HG02943 (cell line): Measurements from ENCODE around the gene SURF2.

ENCODE experiments used
- ATAC-seq: cut with Tn5 transposase; IDR thresholded peaks from one replicate; pipeline ENCODE4 v1.9.1; 2021; ENCODE audit warnings: mild to moderate bottlenecking, low read depth, moderate library complexity; ENCODE audit not compliant: unreplicated experiment

SURF2 gene

DNA sequence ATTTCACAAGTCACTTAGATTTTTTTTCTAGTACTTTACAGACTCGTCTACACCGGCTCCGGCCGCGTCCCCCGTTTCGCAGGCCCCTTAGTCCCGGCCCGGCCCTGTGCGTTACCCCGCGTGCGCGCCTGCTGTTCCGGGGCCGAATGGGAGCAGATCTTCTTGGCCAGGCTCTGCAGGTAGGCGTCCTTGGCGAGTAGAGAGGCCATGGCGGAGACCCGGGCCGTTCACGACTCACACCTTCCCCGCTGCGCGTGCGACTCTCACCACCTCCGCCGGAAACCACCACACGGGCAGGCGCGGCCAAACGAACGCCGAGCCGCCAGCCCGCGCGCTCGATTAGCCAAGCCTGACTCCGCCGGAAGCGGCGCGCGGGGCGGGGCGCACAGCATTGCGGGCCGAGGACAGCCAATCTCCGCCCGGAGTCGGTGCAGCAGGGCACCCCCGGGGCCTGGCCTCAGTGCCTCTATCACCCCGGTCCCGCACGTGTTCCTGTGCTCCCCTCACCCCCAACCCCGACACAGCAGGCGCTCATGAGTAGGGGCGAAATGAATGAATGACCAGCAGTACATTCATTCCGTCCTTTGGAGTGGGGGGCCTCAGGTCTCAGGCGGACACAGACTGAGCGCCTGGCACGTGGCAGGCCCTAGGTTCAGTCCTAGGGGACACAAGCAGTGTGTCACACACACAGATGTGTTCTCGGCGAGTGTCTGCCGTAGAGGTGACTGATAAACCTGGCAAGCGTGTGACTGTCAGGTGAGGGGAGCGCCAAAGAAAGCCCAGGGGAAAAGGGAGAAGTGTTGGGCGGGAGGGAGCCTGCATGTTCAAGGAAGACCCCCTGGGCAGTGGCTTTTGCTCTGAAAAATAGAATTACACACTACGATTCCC, 20.2 kb upstream of the SURF2 start, which contains the start of gene SURF6:
TSS of gene SURF6 (minus strand) at position 265 of the 888 bp plus-strand sequence. CDS start at position 209, 56 bp downstream.
- peak; percentile 81 for ATAC-seq

- no peak for ATAC-seq
Observed at GRCh38 chr9:133339641-133340040, 16.7 kb upstream of the SURF2 start.

- ATAC-seq: no peak
Observed at GRCh38 chr9:133340256-133340655, 16.1 kb upstream of the SURF2 start.

- ATAC-seq: no peak
Observed at GRCh38 chr9:133340916-133341315, 15.4 kb upstream of the SURF2 start.

DNA sequence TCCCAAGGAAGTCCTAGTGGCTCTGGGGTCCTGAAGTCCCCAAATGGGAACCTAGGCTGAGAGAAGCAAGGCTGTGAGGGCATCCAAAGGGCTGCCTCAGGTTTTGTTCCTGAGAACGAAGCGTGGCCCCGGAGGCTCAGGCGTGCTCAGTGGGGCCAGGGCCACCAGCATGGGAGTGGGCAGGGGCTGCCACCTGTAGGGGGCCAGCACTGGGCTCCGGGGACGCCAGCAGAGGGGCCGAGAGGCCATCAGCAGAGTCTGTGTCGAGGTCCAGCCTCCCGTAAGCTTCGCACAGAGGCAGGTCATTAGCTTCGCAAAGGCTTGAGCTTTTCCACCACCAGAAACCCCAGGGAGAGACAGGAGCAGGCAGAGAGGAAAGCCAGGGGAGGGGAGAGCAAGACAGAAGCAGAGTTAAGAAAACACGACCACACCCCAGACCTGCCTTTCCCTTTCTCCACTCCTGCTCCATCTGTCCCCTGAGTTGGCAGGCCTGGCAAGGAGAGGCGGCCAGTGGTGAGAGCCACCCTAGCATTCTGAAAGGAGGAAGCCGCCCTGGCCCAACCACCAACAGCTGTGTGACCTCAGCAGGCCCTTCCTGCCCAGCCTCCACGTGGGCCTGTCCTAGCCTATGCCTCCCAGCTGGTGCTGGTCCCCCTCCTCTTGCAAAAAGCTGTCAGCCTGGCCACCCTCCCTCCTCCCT, 14.8 kb upstream of the SURF2 start:
- no peak for ATAC-seq

GRCh38 chr9:133342069-133342406, 14.3 kb upstream of the SURF2 start:
- ATAC-seq: no peak

DNA sequence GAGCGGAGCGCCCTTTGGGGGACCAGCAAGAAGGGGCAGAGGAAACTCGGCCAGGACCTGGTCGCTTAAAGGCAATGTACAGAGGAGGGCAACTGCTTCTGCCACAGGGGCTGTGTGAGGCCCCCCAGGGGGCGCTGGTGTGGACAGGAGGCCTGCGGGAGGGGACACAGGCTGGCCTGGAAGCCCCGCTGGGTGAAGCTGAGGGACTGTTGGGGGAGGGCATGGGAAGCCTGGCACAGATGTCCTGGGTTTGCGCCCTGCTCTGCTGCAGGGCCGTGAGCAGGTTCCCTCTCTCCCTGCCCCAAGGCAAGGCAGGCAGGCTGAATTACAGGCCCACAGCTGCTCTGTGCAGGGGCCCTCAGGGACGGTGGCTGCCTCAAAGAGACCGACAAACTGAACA, 13.8 kb upstream of the SURF2 start:
- no peak for ATAC-seq

GRCh38 chr9:133344071-133344470, 12.3 kb upstream of the SURF2 start:
- no peak for ATAC-seq

GRCh38 chr9:133344979-133345378, 11.4 kb upstream of the SURF2 start:
- ATAC-seq: no peak

DNA sequence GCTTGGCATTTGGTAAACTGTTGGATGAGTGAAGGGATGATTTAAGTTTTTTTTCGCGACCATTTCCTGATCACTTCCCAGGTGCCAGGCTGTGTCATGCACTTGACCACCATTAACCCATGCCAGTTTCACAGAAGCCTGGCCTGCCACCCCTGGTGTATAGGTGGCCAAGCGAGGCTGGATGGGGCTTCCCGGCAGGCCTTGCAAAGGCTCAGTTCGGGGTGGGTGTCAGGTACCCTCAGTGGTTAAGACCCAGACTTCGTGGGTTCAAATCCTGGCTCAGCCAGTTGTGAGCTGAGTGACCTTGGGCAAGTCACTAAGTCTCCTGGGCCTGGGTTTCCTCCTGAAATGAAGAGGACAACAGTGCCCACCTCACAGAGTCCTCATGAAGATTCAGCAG, 10.8 kb upstream of the SURF2 start:
- ATAC-seq: no peak

DNA sequence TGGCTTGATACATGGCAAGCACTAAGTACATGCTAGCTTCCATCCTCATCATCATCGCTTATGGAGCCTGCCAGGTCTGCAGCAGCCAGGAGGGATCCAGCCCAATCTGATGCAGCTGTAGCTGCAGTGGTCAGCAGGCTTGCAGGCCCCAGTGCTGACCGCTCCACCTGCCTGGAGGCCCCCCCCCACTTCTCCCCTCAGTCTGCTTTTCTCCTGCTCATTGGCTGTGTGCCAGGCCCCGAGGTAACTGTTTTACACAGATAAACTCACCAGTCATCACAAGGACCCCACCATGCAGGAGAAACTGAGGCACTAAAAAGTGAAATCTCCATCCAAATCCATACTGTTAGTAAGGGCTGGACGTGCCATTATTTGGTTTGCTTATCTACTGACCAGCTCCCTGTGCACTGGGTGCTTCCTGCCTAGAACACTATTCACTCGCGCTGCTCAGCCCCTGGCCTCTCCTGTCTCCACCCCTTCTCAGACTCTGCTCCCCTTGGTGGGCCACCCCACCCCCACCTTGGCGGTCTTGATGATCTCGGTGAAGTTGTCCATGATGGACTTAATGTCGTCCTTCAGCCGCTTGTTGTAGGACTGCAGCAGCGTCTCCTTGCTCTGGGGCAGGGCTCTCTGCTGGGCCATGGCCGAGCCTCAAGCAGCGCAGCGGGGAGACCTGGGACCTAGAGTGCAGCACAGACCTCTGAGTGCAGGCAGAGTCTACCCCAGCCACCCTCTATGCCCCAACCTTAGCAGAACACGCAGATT, 10.1 kb upstream of the SURF2 start:
- ATAC-seq: no peak

GRCh38 chr9:133347515-133347984, 8.8 kb upstream of the SURF2 start:
- peak; percentile 29 for ATAC-seq

DNA sequence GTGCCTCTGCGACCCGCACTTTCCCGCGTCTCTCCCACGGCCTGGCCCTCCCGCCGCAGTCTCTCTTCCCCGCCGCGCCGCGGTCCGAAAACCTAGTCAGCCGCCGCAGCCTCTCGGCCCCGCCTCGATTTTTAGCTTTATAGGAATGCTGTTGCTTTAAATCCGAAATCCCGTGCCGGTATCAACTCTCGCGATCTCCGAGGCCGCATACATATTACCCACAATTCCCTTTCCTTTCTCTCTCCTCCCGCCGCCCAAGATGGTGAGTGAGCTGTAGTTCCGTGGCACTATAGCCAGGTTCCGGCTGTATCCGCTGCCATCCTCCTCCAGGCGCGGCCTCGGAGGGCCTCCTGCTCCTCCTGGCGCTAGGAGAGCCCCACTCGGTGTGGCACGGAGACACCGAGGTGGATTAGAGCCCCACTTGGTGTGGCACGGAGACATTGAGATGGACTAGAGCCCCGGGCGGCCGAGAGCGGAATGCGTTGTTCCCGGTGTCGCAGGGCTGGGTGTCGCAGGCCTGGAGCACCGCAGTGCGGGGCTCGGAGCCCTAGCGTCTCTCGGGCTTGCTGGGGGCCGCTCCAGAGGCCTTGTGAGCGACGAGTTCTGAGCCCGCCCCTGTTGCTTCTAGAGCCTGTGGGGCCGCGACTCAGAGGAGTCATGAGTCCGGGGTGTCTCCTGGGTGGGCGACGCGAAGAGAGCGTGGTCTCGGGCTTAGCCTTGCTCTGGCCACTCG, 8.2 kb upstream of the SURF2 start, which contains the start of the genes MED22 and RPL7A:
TSS of gene MED22 (minus strand) at position 147 of the 733 bp plus-strand sequence. CDS start 1,469 bp downstream, outside the sequence.
TSS of gene RPL7A (plus strand) at position 234 of the 733 bp plus-strand sequence. CDS start at position 260, 26 bp downstream.
- peak; percentile 75 for ATAC-seq

DNA sequence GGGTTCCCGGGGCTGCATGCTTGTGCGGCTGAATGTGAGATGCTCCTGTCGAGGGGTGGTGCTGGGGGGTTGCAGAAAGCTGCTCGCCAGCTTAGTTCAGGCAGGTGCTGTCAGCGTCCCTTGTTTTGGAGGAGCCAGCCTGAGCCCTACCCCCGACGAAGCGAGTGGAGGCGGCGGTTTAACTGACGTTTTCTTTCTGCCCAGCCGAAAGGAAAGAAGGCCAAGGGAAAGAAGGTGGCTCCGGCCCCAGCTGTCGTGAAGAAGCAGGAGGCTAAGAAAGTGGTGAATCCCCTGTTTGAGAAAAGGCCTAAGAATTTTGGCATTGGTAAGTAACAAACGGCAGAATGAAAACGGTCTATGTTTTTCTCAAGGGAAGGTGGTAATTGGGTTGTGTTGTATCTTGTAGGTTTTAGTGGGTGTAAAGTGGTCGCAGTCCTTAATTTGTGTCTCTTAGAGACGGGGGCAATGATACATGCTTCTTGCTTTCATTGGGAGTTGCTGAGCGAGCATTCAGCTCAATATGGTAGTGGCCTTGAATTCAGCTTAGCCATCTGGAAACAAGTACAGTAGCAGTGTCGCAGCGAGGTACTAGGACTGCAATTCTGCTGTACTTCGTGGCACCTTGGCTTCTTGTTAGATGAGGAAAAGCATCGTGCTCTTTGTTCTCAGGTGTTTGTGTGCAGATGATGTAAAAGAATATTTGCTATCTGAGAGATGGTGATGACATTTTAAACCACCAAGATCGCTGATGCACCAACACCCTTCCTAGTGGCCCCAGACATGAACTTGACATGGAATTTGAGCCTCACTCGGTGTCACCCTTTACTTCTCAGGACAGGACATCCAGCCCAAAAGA, 7.4 kb upstream of the SURF2 start:
- no peak for ATAC-seq

GRCh38 chr9:133349965-133350616, 6.3 kb upstream of the SURF2 start:
- ATAC-seq: no peak

DNA sequence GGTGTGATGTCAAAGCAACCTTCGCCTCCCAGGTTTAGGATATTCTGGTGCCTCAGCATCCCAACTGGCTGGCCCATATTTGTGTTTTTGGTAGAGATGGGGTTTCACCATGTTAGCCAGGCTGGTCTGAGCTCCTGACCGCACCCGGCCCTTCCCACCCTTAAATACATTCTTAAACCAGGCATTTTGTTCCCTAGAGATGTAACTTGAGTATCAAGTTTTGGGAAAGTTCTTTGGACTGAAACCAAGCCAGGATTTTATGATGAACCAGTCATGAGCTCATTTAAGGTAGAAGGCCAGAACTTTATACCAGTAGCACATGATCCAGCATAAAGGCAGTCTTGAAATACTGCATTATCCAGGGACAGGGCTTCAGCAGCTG, 4.8 kb upstream of the SURF2 start:
- ATAC-seq: no peak

GRCh38 chr9:133351908-133352634, 4.3 kb upstream of the SURF2 start:
- no peak for ATAC-seq
